ENCODE measurements around the gene MAD1L1.

Gene MAD1L1

DNA sequence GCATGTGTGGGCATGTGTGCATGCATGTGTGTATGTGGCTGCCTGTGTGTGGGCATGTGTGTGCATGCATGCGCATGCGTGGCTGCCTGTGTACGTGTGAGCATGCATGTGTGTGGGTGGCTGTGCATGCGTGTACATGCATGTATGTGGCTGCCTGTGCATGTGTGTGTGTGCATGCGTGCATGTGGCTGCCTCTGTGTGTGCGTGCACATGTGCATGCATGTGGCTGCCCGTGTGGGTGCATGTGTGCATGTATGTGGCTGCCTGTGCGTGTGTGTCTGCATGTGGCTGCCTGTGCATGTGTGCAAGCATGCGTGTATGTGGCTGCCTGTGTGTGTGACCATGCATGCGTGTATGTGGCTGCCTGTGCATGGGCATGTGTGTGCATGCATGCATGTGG is 345.5 kb downstream of the MAD1L1 start:
- Histone ChIP-seq H3K27me3 (ENCODE audit: insufficient read depth, low read depth) (no peaks in the 10 kb centered on the region), H3K4me3 (IDR thresholded peaks at IDR 0.05; ENCODE audit: insufficient read depth, low read depth, low read length) (no peak overlapping the region), H3K36me3 (ENCODE audit: insufficient read depth) (no peaks in the 10 kb centered on the region), H3K9ac (no peak overlapping the region), H3K79me2 (ENCODE audit: insufficient read depth, low read depth) (no peaks in the 10 kb centered on the region), H3K4me2 (no peak overlapping the region), H3K27ac (no peak overlapping the region), H4K20me1 (ENCODE audit: insufficient read depth) (no peaks in the 10 kb centered on the region), H3K4me1 (ENCODE audit: low read depth, poor library complexity, severe bottlenecking) (no peaks in the 10 kb centered on the region), H2AFZ (ENCODE audit: low read depth) (no peak overlapping the region)
- TF ChIP-seq, protein P1, sequence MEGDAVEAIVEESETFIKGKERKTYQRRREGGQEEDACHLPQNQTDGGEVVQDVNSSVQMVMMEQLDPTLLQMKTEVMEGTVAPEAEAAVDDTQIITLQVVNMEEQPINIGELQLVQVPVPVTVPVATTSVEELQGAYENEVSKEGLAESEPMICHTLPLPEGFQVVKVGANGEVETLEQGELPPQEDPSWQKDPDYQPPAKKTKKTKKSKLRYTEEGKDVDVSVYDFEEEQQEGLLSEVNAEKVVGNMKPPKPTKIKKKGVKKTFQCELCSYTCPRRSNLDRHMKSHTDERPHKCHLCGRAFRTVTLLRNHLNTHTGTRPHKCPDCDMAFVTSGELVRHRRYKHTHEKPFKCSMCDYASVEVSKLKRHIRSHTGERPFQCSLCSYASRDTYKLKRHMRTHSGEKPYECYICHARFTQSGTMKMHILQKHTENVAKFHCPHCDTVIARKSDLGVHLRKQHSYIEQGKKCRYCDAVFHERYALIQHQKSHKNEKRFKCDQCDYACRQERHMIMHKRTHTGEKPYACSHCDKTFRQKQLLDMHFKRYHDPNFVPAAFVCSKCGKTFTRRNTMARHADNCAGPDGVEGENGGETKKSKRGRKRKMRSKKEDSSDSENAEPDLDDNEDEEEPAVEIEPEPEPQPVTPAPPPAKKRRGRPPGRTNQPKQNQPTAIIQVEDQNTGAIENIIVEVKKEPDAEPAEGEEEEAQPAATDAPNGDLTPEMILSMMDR (conservative IDR thresholded peaks at IDR 0.05; ENCODE audit: low read depth, low read length), result no peak

GRCh38 chr7:1886361-1887064 is 346.2 kb downstream of the MAD1L1 start:
- H3K27ac ChIP-seq, result no peak overlapping the region
- no peaks in the 10 kb centered on the region for H3K4me1 ChIP-seq (ENCODE audit: low read depth, poor library complexity, severe bottlenecking)
- H3K4me2 ChIP-seq, result no peak overlapping the region
- H3K27me3 ChIP-seq (ENCODE audit: insufficient read depth, low read depth), result no peaks in the 10 kb centered on the region
- H4K20me1 ChIP-seq (ENCODE audit: insufficient read depth), result no peaks in the 10 kb centered on the region
- H3K4me3 ChIP-seq (IDR thresholded peaks at IDR 0.05; ENCODE audit: insufficient read depth, low read depth, low read length), result no peak overlapping the region
- H3K79me2 ChIP-seq (ENCODE audit: insufficient read depth, low read depth), result no peaks in the 10 kb centered on the region
- no peak overlapping the region for H2AFZ ChIP-seq (ENCODE audit: low read depth)
- TF ChIP-seq, protein P1 (conservative IDR thresholded peaks at IDR 0.05; ENCODE audit: low read depth, low read length), result no peak
- H3K36me3 ChIP-seq (ENCODE audit: insufficient read depth), result no peaks in the 10 kb centered on the region
- no peak overlapping the region for H3K9ac ChIP-seq

DNA sequence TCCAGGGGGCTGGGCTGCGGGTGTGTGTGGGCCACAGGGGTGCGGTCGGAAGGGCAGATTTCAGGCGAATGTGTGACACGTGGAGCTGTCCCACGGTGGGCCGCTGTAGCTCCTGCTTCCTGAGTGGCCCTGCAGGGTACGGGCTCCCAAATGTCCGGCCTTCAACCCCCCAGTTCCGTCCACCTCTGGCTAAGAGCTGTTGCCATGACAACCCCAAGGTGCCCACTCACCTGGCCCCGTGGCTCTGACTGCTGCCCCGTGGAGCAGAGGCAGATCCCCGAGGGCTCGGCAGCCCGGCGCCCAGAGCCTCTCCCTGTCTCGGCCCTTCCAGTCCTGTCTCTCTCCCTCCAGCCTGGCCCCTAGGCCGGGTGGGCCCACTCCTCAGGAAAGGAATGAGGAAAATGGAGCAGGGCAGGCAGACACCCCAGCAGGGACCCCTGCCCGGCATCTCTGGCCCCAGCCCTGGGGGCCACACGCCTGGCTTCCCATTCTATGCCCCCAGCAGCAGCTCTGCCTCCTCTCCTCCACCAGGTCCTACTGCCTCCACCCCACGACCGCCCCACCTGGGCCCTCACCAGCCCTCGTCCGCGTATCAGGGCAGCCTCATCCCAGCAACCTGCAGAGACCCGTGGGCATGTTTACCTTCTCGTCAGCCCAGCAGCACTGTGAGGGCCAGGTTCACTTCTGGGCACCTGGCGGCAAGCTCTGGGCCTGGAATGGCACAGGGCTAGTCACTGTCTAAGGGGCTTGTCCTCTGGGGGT is 347.1 kb downstream of the MAD1L1 start:
- H3K4me3 ChIP-seq (IDR thresholded peaks at IDR 0.05; ENCODE audit: insufficient read depth, low read depth, low read length), result no peak overlapping the region
- no peaks in the 10 kb centered on the region for H4K20me1 ChIP-seq (ENCODE audit: insufficient read depth)
- TF ChIP-seq, protein P1 (conservative IDR thresholded peaks at IDR 0.05; ENCODE audit: low read depth, low read length), result no peak
- no peak overlapping the region for H2AFZ ChIP-seq (ENCODE audit: low read depth)
- H3K9ac ChIP-seq, result no peak overlapping the region
- no peak overlapping the region for H3K27ac ChIP-seq
- no peaks in the 10 kb centered on the region for H3K36me3 ChIP-seq (ENCODE audit: insufficient read depth)
- H3K79me2 ChIP-seq (ENCODE audit: insufficient read depth, low read depth), result no peaks in the 10 kb centered on the region
- no peaks in the 10 kb centered on the region for H3K4me1 ChIP-seq (ENCODE audit: low read depth, poor library complexity, severe bottlenecking)
- no peaks in the 10 kb centered on the region for H3K27me3 ChIP-seq (ENCODE audit: insufficient read depth, low read depth)
- H3K4me2 ChIP-seq, result no peak overlapping the region

DNA sequence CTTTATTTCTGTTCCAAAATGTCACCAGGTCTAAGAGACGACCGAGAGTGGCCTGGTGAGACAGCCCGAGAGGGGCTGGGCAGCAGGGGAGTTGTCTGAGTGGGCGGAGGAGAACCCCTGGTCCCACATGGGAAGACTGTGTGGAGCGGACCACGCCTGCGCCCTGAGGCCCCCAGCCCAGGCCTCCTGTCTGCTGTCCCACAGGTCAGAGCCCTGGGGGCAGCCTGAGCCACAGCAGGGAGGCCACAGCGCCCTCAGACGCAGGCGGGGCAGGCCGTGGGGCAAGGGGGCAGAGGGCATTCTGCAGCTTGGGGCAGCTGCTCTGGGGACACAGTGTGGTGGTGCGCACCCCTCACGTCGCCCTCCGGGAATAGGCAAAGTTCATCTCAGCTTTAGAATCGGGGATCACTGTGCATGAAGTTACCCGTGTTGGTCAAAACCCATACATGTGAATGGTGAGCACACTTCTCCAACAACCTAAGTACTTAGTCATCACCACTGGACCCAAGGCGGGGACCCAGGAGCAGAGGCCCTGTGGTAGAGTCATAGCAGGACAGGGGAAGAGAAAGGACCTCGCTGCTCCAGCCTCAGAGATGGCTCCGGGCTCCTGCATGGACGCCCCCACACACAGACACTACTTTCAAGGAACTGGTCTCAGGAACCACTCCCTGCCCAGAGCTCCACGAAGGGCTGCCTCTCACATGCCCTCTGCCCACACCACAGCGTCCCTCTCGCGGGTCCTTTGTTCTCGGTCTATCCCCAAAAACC is 348.0 kb downstream of the MAD1L1 start:
- no peaks in the 10 kb centered on the region for H3K36me3 ChIP-seq (ENCODE audit: insufficient read depth)
- H3K27me3 ChIP-seq (ENCODE audit: insufficient read depth, low read depth), result no peaks in the 10 kb centered on the region
- H3K27ac ChIP-seq, result no peak overlapping the region
- no peak overlapping the region for H3K9ac ChIP-seq
- H3K79me2 ChIP-seq (ENCODE audit: insufficient read depth, low read depth), result no peaks in the 10 kb centered on the region
- H3K4me3 ChIP-seq (IDR thresholded peaks at IDR 0.05; ENCODE audit: insufficient read depth, low read depth, low read length), result no peak overlapping the region
- no peaks in the 10 kb centered on the region for H4K20me1 ChIP-seq (ENCODE audit: insufficient read depth)
- H3K4me1 ChIP-seq (ENCODE audit: low read depth, poor library complexity, severe bottlenecking), result no peaks in the 10 kb centered on the region
- H3K4me2 ChIP-seq, result no peak overlapping the region
- no peak overlapping the region for H2AFZ ChIP-seq (ENCODE audit: low read depth)
- TF ChIP-seq, protein P1 (conservative IDR thresholded peaks at IDR 0.05; ENCODE audit: low read depth, low read length), result no peak
